HepG2 (cell line): ENCODE measurements around the gene HHEX. TPM values are rescaled to one million over a fixed set of nuclear protein-coding genes. Genes with fewer than 3 reads are reported as not detected.

Experiments
- ATAC-seq: fragments of 200-7000 bp; cut with Tn5 transposase; 3 replicates; pipeline ENCODE4 v1.9.1; 2020; ENCODE audit warnings: mild to moderate bottlenecking, moderate library complexity
- BruUV-seq: library from RNA; stranded (reverse); fragments of 400-500 nt; replicated peaks from 2 replicates; lab custom pipeline; 2021; lab: Mats Ljungman, UMichigan
- CTCF ChIA-PET: fragments of 300-600 bp; formaldehyde crosslinking; extraction: SDS; loops from one replicate; lab custom pipeline; 2021; ENCODE audit warnings: low total read pairs, inconsistent platforms, low intra/inter-chr PET ratio; lab: Yijun Ruan, JAX
- POLR2A ChIA-PET: fragments of 350-600 bp; sonication (Branson Sonifier 250); formaldehyde crosslinking; loops from one replicate; lab custom pipeline; 2020; ENCODE audit warnings: antibody characterized with exemption, inconsistent platforms; lab: Yijun Ruan, JAX
- DNase-seq: peaks from one replicate; pipeline ENCODE4 v3.0.0-alpha.2; 2015; ENCODE audit warnings: low spot score
- FAIRE-seq: peaks from 3 replicates; lab custom pipeline; 2011; peaks lifted over from hg19 to GRCh38; lab: Jason Lieb, UNC
- H2AFZ ChIP-seq: one replicate; pipeline ENCODE4 v1.6.1; 2011; ENCODE audit warnings: low read length, inconsistent platforms
- H3K27ac ChIP-seq: fragments of 300-600 bp; 3 replicates; pipeline ENCODE4 v1.8.0; 2011; ENCODE audit warnings: mixed run types, mild to moderate bottlenecking, mixed read lengths, low read length, inconsistent platforms; ENCODE audit not compliant: insufficient read depth; ENCODE audit errors: extremely low read length
- H3K27me3 ChIP-seq, 2 experiments: fragments of 200-600 bp in 1 of 2; 2 replicates in 1 of 2; 3 replicates in 1 of 2; pipeline versions ENCODE4 v1.6.0 to v1.8.0; 2011; ENCODE audit warnings: low read length in 2 of 2, mild to moderate bottlenecking in 2 of 2, moderate library complexity in 2 of 2, inconsistent platforms in 1 of 2; ENCODE audit not compliant: insufficient read depth in 2 of 2, control insufficient read depth in 1 of 2
- H3K36me3 ChIP-seq, 2 experiments: fragments of 200-600 bp in 1 of 2; replicated peaks in 1 of 2; 2 replicates in 1 of 2; 3 replicates in 1 of 2; pipeline versions ENCODE4 v1.5.1 to v1.8.0; 2011; ENCODE audit warnings: low read length in 2 of 2, inconsistent platforms in 1 of 2; ENCODE audit not compliant: insufficient read depth in 2 of 2, control insufficient read depth in 1 of 2
- H3K4me1 ChIP-seq: 2 replicates; pipeline ENCODE4 v1.5.1; 2012; ENCODE audit warnings: low read length, inconsistent platforms; ENCODE audit not compliant: insufficient read depth
- H3K4me2 ChIP-seq: 2 replicates; pipeline ENCODE4 v1.6.0; 2011; ENCODE audit warnings: low read depth, low read length, inconsistent platforms
- H3K4me3 ChIP-seq, 3 experiments: fragments of 200-600 bp in 1 of 3; sonication (generic), shearing (Covaris generic) in 1 of 3; replicated peaks in 1 of 3; 2 replicates each; pipeline ENCODE4 v1.5.1; 2011 to 2016; ENCODE audit warnings: low read length in 3 of 3, inconsistent platforms in 2 of 3, low read depth in 2 of 3, mild to moderate bottlenecking in 2 of 3, control low read depth in 1 of 3, mixed read lengths in 1 of 3; ENCODE audit not compliant: insufficient read depth in 1 of 3
- H3K79me2 ChIP-seq: one replicate; pipeline ENCODE4 v1.6.1; 2011; ENCODE audit warnings: low read length, inconsistent platforms; ENCODE audit not compliant: insufficient read depth
- H3K9ac ChIP-seq: 2 replicates; pipeline ENCODE4 v1.6.0; 2011; ENCODE audit warnings: mild to moderate bottlenecking, low read depth, low read length, inconsistent platforms; ENCODE audit not compliant: insufficient read depth
- H3K9me3 ChIP-seq: 2 replicates; pipeline ENCODE4 v1.5.1; 2012; ENCODE audit warnings: mild to moderate bottlenecking, low read length
- H4K20me1 ChIP-seq: 2 replicates; pipeline ENCODE4 v1.6.0; 2011; ENCODE audit warnings: inconsistent platforms, mild to moderate bottlenecking, low read length, moderate library complexity; ENCODE audit not compliant: insufficient read depth
- EEA1 ChIP-seq: sonication (generic); formaldehyde crosslinking; IDR thresholded peaks from 2 replicates; pipeline ENCODE4 v1.5.1; 2020; ENCODE audit warnings: mild to moderate bottlenecking, missing genetic modification reagents, borderline replicate concordance
- NFE2L2 ChIP-seq: fragments of 150-350 bp; IDR thresholded peaks from 2 replicates; pipeline ENCODE4 v1.6.1; 2014; ENCODE audit warnings: low read length
- RBFOX2 ChIP-seq: fragments of 200-400 bp; formaldehyde crosslinking; IDR thresholded peaks from 2 replicates; pipeline ENCODE4 v1.6.1; 2017; ENCODE audit warnings: low read depth, mild to moderate bottlenecking, low read length
- RCOR2 ChIP-seq: IDR thresholded peaks from 2 replicates; pipeline ENCODE4 v1.6.1; 2016; ENCODE audit warnings: missing biosample characterization, missing genetic modification reagents
- SALL2 ChIP-seq: sonication (generic); formaldehyde crosslinking; IDR thresholded peaks from 2 replicates; pipeline ENCODE4 v1.8.1; 2023; ENCODE audit warnings: mild to moderate bottlenecking, missing genetic modification reagents, inconsistent platforms
- SAP130 ChIP-seq: IDR thresholded peaks from 2 replicates; pipeline ENCODE4 v1.6.1; 2016; ENCODE audit warnings: low read depth
- SOX13 ChIP-seq, 3 experiments: fragments of 450-650 bp in 1 of 3; sonication (generic) in 1 of 3; formaldehyde crosslinking in 1 of 3; IDR thresholded peaks in 2 of 3; conservative IDR thresholded peaks in 1 of 3; 2 replicates each; pipeline versions ENCODE4 v1.5.0 to v1.6.1; 2016 to 2020; ENCODE audit warnings: antibody characterized with exemption in 1 of 3, mild to moderate bottlenecking in 1 of 3, missing compliant biosample characterization in 1 of 3, missing genetic modification reagents in 1 of 3, moderate library complexity in 1 of 3
- SRSF4 ChIP-seq: fragments of 200-400 bp; formaldehyde crosslinking; IDR thresholded peaks from one replicate; pipeline ENCODE4 v1.6.1; 2018; ENCODE audit warnings: mild to moderate bottlenecking, low read depth, low read length, moderate library complexity; ENCODE audit not compliant: poor library complexity, severe bottlenecking
- ZNF552 ChIP-seq: sonication (generic); formaldehyde crosslinking; IDR thresholded peaks from 2 replicates; pipeline ENCODE4 v1.9.0; 2022; ENCODE audit warnings: missing genetic modification reagents, mild to moderate bottlenecking, borderline replicate concordance
- ZNF569 ChIP-seq: sonication (generic); formaldehyde crosslinking; IDR thresholded peaks from 2 replicates; pipeline ENCODE4 v1.5.0; 2020; ENCODE audit warnings: mild to moderate bottlenecking, missing genetic modification reagents, moderate library complexity, borderline replicate concordance
- ZNF75D ChIP-seq: sonication (generic); formaldehyde crosslinking; IDR thresholded peaks from 2 replicates; pipeline ENCODE4 v1.8.1; 2023; ENCODE audit warnings: missing genetic modification reagents, mild to moderate bottlenecking, borderline replicate concordance
- ZZZ3 ChIP-seq: sonication (generic); formaldehyde crosslinking; IDR thresholded peaks from 2 replicates; pipeline ENCODE4 v1.4.0; 2020; ENCODE audit warnings: missing genetic modification reagents, mild to moderate bottlenecking, borderline replicate concordance
- WGBS: methylation state at CpG from one replicate; pipeline ENCODE4 v1.1.6; 2017; ENCODE audit warnings: low lambda C conversion rate; 5-methylcytosine and 5-hydroxymethylcytosine counted together
- in situ Hi-C: cut with HindIII; loops from 2 replicates; pipeline ENCODE4 v1.10.0; 2017; ENCODE audit warnings: low pct_unique_long_range_greater_than_20kb; ENCODE audit not compliant: extremely low pct_ligation_motif_present
- intact Hi-C: fragments of 100-400 bp; cut with micrococcal nuclease; formaldehyde crosslinking; loops from one replicate; pipeline ENCODE4 v1.10.0; 2022; ENCODE audit not compliant: unreplicated experiment
- polyA plus RNA-seq, 8 experiments: library from polyadenylated mRNA; depleted of rRNA in 3 of 8; stranded (reverse) in 7 of 8; unstranded in 1 of 8; fragments of >200 nt; fragmentation: Illumina TruSeq in 4 of 8; extraction: Trizol in 4 of 8; gene quantifications; 2 replicates each; pipeline versions ENCODE4 v1.2.1 to v1.2.3, GENCODE V29; 2011 to 2016; ENCODE audit warnings: low read depth in 4 of 8, missing spikeins in 1 of 8, mixed read lengths in 1 of 8; ENCODE audit not compliant: insufficient read depth in 1 of 8
- total RNA-seq, 5 experiments: library from RNA; depleted of rRNA; stranded (reverse); fragments of >200 nt; fragmentation: Illumina TruSeq; extraction: Trizol; gene quantifications; 2 replicates each; pipeline ENCODE4 v1.2.3, GENCODE V29; 2016; ENCODE audit warnings: low read depth in 1 of 5
- TF ChIP-seq, protein P1 (sequence below): sonication (generic); formaldehyde crosslinking; IDR thresholded peaks from 2 replicates; pipeline ENCODE4 v1.4.0; 2020; ENCODE audit warnings: low read depth, missing genetic modification reagents
- TF ChIP-seq, protein P2 (sequence below): sonication (generic); formaldehyde crosslinking; IDR thresholded peaks from 2 replicates; pipeline ENCODE4 v1.4.0; 2020; ENCODE audit warnings: mild to moderate bottlenecking, low read depth, missing genetic modification reagents
- TF ChIP-seq, protein P3 (sequence below): sonication (generic); formaldehyde crosslinking; IDR thresholded peaks from 2 replicates; pipeline ENCODE4 v1.5.1; 2020; ENCODE audit warnings: missing genetic modification reagents, mild to moderate bottlenecking, borderline replicate concordance

Gene HHEX
- total and polyA plus RNA-seq, 2 of the 13 experiments (the other 11 are each of a cell fraction or from before 2014, with no cell fraction given): 44.5 to 48.7 TPM

DNA sequence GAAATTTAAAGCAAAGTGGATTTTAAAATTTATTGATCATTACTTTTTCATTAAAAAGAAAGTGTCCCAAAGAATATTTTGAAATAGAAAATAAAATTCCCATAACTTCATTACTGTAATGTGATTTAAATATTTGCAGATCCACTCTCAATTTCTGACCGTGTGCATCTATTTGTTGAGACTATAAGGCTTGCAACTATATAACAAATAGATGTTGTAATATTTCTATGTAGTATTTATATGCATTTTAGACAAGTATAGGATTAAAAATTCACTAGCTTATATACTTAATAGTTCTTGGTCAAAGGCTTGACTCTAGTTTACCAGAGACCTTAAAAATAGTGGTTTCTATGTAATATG, 3.8 kb downstream of the HHEX start:
- H3K79me2 ChIP-seq: peaks cover 50% of the 10 kb centered on the region
- peak overlapping the region; percentile 80 to 98 (median 94); a peak in 5 of 6 replicates for H3K4me3 ChIP-seq
- in situ Hi-C loops: no loop called here
- peaks cover 0 to 5% of the 10 kb centered on the region in 2 experiments; a peak in 2 of 5 replicates for H3K36me3 ChIP-seq
- peaks cover 13% of the 10 kb centered on the region; the same call in 1 of the 2 replicates for H4K20me1 ChIP-seq
- POLR2A ChIA-PET: interaction anchor here (1.5 to 2.1 kb wide), 2 partner anchors 119 to 155 kb away, joined by 5 read pairs; partner anchors contain the start of genes EXOC6 and IDE
- BruUV-seq: no TSS peak
- H3K4me1 ChIP-seq: peaks cover 56% of the 10 kb centered on the region
- ATAC-seq (no peak), DNase-seq (no peak), FAIRE-seq (no peak)
- CTCF ChIA-PET: no interaction called here
- no peaks in the 10 kb centered on the region; a peak in 1 of 5 replicates for H3K27me3 ChIP-seq
- TF ChIP-seq EEA1 (CRISPR knock-in tag) (no peak), SAP130 (CRISPR knock-in tag) (peak; percentile 10; the same call in 1 of the 2 replicates), ZZZ3 (CRISPR knock-in tag) (no peak), SRSF4 (no peak), ZNF569 (no peak), RCOR2 (CRISPR knock-in tag) (no peak), NFE2L2 (no peak), ZNF75D (CRISPR knock-in tag) (no peak), SOX13 (IDR thresholded peaks at IDR 0.05) (no peak), SOX13 (CRISPR knock-in tag; conservative IDR thresholded peaks at IDR 0.05 in 1 of 2, IDR thresholded peaks at IDR 0.05 in 1 of 2) (no peak), RBFOX2 (peak; percentile 55), SALL2 (CRISPR knock-in tag) (no peak), ZNF552 (no peak)
- TF ChIP-seq, protein P1, sequence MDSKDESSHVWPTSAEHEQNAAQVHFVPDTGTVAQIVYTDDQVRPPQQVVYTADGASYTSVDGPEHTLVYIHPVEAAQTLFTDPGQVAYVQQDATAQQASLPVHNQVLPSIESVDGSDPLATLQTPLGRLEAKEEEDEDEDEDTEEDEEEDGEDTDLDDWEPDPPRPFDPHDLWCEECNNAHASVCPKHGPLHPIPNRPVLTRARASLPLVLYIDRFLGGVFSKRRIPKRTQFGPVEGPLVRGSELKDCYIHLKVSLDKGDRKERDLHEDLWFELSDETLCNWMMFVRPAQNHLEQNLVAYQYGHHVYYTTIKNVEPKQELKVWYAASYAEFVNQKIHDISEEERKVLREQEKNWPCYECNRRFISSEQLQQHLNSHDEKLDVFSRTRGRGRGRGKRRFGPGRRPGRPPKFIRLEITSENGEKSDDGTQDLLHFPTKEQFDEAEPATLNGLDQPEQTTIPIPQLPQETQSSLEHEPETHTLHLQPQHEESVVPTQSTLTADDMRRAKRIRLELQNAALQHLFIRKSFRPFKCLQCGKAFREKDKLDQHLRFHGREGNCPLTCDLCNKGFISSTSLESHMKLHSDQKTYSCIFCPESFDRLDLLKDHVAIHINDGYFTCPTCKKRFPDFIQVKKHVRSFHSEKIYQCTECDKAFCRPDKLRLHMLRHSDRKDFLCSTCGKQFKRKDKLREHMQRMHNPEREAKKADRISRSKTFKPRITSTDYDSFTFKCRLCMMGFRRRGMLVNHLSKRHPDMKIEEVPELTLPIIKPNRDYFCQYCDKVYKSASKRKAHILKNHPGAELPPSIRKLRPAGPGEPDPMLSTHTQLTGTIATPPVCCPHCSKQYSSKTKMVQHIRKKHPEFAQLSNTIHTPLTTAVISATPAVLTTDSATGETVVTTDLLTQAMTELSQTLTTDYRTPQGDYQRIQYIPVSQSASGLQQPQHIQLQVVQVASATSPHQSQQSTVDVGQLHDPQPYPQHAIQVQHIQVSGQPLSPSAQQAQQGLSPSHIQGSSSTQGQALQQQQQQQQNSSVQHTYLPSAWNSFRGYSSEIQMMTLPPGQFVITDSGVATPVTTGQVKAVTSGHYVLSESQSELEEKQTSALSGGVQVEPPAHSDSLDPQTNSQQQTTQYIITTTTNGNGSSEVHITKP (CRISPR knock-in tag): no peak
- TF ChIP-seq, protein P2, sequence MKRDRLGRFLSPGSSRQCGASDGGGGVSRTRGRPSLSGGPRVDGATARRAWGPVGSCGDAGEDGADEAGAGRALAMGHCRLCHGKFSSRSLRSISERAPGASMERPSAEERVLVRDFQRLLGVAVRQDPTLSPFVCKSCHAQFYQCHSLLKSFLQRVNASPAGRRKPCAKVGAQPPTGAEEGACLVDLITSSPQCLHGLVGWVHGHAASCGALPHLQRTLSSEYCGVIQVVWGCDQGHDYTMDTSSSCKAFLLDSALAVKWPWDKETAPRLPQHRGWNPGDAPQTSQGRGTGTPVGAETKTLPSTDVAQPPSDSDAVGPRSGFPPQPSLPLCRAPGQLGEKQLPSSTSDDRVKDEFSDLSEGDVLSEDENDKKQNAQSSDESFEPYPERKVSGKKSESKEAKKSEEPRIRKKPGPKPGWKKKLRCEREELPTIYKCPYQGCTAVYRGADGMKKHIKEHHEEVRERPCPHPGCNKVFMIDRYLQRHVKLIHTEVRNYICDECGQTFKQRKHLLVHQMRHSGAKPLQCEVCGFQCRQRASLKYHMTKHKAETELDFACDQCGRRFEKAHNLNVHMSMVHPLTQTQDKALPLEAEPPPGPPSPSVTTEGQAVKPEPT (CRISPR knock-in tag): no peak
- TF ChIP-seq, protein P3, sequence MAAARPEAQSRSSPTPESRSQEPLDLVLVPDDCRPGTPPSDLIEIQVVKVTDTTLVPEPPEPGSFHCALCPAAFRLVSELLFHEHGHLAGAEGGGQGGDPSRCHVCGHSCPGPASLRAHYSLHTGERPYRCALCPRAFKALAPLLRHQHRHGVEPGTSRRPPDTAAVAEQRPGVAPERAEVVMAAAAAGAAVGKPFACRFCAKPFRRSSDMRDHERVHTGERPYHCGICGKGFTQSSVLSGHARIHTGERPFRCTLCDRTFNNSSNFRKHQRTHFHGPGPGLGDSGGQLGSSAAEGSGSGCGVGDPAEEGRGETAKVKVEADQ (CRISPR knock-in tag): no peak
- H3K9me3 ChIP-seq: no peaks in the 10 kb centered on the region
- intact Hi-C loops: no loop called here
- 5% methylated on average over 1 of the region's 1 CpG for WGBS
- H3K9ac ChIP-seq: peak overlapping the region; percentile 92
- no peak overlapping the region for H2AFZ ChIP-seq
- peak overlapping the region; percentile 99 for H3K4me2 ChIP-seq
- peak overlapping the region; percentile 81 for H3K27ac ChIP-seq
